ENCODE data around the gene ADGRV1.

ADGRV1 gene

DNA sequence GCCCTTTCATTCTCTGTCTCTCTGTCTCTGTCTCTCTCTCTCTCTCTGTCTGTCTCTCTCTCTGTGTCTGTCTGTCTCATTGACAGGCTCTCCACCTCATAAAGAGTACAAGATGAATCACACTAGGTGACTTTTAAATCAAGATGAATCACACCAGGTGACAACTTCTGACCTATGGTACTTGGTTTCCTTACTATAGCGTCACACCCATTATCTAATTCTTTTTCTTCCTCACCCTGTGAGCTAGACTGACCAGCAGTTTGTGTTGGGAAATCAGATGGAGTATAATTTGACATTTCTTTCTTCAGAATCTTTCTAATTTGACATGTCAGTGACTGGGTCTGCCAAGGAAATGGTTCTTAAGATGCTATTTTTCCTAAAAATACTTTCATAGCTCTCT, 591.6 kb downstream of the ADGRV1 start:
- peak; percentile 58 for FAIRE-seq
- DNase-seq (ENCODE audit: low spot score): peak; percentile 49

- no peak for DNase-seq (ENCODE audit: low spot score)
- FAIRE-seq: no peak
Measured at GRCh38 chr5:91150636-91151035, 592.0 kb downstream of the ADGRV1 start.

- no peak for FAIRE-seq
- peak; percentile 54 for DNase-seq (ENCODE audit: low spot score)
Measured at GRCh38 chr5:91151947-91152346, 593.4 kb downstream of the ADGRV1 start.

- DNase-seq (ENCODE audit: low spot score): no peak
- FAIRE-seq: no peak
Measured at GRCh38 chr5:91154338-91154737, 595.7 kb downstream of the ADGRV1 start.

- FAIRE-seq (no peak), DNase-seq (ENCODE audit: low spot score) (no peak)
Measured at GRCh38 chr5:91155274-91155673, 596.7 kb downstream of the ADGRV1 start.

DNA sequence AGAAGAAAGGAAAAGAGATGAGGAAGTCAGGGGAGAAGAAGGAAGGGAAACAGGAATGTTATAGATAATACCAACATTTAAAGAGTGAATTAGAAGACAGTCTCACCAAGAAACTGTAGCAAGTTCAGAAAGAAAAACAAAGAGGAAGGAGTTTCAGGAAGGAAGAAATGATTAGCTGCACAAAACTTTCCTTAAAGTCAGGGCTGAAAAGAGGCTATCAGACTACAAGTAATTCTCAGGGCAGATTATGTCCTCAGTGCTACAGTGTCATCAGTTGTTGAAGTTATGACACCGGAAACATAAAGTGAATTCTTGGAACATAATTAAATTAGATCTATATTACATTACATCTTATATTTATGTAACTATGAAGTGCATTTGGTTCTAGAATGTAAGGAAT, 597.6 kb downstream of the ADGRV1 start:
- DNase-seq (ENCODE audit: low spot score): no peak
- FAIRE-seq: no peak

GRCh38 chr5:91158011-91158410, 599.4 kb downstream of the ADGRV1 start:
- FAIRE-seq: no peak
- DNase-seq (ENCODE audit: low spot score): no peak

GRCh38 chr5:91159647-91160046, 601.0 kb downstream of the ADGRV1 start:
- DNase-seq (ENCODE audit: low spot score): no peak
- FAIRE-seq: no peak

DNA sequence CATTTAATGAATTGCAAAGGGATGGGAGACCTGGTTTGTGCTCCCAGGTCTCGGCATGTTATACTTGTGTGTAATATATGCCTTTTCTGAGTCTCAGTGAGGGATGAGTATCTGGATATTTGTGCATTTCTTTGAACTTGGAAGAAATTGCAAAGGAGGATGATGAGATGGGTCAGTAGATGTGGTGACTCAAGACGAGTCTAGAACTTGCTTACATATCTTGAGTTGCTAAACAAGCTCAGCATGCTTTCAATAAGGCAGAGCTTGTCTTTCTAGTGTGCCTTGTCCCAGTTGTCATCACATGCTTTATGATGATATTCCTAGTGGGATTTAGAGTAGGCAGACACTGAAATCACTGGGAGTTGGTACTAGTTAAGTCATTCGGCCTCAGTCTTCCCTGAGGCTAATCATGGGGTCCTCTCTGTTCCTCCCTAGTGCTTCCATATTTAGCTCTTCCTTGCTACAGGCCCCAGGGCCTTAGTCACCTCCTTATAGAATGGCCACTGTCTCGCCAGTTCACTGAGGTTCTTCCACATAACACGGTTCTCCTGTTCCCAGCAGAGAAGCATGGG, 602.2 kb downstream of the ADGRV1 start:
- DNase-seq (ENCODE audit: low spot score) (no peak), FAIRE-seq (no peak)

DNA sequence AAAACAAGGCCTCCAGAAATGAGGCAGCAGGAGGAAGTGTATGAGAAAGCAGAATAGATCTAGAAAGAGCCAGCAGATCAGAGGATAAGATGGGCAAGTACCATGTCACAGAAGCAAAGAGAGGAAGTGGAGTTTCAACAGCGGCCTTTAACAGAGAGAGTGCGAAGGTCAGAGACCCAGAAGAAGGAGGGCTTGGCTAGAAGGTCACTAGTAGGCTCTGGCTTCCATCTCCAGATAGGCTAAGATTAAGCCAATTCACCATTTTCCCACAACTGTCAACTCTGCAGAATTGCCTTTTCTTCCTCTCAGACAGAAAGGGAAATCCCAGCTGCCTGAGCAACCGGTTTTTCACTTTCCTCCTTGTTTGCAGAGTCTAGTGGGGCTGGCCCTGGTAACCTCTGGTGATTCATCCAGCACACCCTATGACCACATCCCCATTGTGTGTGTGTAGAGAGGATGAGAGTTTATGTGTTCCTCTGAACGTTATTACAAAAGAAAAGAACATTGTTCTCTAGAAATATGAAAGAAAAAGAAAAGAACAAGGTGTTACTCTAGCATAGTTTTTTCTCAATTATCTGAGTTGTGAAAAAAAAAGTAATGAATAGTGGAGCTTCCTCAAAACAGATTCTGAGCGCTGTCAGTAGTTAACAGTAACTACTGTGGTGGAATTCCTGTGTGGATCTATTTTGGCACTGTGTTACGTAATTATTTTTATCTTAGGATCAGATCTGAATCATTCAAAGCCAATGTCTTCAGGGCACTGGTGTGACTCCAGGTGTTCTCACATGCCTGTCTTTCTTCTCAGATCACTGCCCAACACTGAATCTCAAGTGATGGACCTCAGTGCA, 604.2 kb downstream of the ADGRV1 start:
- FAIRE-seq (peak; percentile 87), DNase-seq (ENCODE audit: low spot score) (peak; percentile 80)

- DNase-seq (ENCODE audit: low spot score): no peak
- no peak for FAIRE-seq
Measured at GRCh38 chr5:91164424-91164823, 605.8 kb downstream of the ADGRV1 start.

DNA sequence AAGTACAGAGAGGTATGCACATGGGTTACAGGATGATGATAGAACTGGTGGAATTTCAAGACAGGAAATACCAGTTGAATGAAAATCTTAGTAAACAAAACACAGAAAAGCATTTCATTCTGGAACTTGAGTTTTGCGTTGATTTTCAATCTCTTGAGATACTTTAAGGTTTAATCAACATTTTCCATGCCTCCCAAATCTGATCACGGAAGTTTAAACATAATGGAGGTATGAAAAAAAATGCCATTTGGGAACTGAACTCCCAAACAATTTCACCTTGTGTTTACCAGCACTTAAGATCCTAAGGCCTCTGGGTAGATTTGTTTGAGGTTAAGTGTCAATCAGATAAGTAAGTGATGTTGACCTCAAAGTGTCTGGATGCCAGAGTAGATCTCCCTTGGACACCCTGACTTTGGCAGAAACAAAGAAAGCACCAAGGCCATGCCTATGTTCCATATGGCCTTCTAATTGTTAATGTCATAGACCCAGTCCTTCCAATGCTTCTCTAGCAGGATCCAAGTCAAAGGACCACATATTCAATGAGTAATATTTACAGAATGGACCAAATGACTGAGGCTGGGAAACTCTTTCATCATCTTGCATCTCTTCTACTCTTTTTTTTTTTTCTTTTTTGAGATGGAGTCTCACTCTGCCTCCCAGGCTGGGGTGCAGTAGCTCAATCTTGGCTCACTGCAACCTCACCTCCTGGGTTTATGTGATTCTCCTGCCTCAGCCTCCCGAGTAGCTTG, 607.6 kb downstream of the ADGRV1 start:
- no peak for FAIRE-seq
- no peak for DNase-seq (ENCODE audit: low spot score)

- DNase-seq (ENCODE audit: low spot score): no peak
- FAIRE-seq: no peak
Measured at GRCh38 chr5:91168859-91169258, 610.3 kb downstream of the ADGRV1 start.

- FAIRE-seq (no peak), DNase-seq (ENCODE audit: low spot score) (no peak)
Measured at GRCh38 chr5:91170266-91170665, 611.7 kb downstream of the ADGRV1 start.

DNA sequence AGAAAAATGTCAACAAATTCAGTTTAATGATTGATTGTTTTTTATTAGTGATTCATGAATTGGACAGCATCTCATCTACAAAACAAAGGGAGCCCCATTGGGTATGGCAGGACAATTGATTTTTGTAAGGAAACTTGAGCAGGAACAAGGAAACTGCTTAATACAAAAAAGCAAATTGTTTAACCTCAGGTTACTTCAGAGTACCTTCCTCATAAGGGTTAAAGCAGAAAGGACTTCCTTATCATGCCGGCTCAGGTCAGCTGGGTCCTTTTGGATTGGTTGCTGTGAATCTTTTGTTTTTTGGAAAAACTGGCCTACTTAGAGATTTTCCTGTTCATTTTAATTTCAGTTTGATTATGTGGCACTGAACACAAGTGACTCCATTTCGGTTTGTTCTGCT, 612.7 kb downstream of the ADGRV1 start:
- DNase-seq (ENCODE audit: low spot score): no peak
- no peak for FAIRE-seq

DNA sequence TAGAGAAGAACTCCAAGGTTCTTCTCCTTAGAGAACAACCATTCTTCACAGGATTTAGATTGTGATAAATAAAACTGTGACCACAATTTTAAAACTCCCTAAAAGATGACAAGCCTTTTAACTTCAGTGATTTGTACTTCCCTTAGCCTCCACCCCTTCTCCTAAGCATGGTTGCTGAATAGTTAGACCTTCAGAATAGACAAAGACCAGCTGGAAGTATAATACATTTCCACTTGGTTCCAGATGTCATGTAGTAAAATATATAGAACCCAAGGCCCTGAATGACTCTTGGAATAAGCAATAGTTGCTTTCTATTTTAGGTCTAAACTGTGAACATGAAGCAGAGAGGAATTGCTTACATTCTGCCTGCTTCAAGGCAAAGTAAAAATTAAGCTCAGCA, 615.8 kb downstream of the ADGRV1 start:
- FAIRE-seq: no peak
- no peak for DNase-seq (ENCODE audit: low spot score)

GRCh38 chr5:91175708-91176107, 617.1 kb downstream of the ADGRV1 start:
- DNase-seq (ENCODE audit: low spot score): peak; percentile 7
- FAIRE-seq: peak; percentile 69

DNA sequence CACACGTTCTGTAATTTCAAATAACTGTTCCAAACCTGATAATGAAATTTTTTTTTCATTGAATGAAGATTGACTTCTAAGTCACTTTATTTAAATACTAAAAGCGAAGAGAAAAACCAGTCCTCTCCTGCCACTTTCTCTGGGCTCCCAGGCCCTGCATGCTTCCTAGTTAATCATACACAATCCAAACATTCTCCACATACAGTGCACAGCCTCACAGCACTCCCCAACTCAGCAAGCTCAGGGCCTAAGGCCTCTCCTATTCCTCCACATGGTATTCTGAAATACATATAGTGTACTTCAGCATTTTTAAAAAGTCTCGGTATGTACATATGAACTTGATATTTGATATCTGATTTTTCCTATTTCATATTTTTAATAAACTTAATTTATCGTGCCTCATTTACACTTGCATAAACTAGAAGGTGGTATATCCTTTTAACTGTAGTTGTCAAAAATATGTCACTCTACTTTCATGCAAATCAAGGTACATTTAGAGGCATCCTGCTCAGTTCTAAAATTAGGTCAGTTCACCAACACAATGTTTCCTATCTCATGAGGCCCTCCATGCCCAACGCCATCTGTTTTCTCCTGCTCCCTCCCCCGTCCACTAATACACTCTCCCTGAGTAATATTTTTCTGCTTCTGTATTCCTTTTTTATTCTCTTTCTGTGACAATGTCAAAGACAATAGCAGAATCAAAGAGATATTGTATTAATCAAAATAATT, 617.9 kb downstream of the ADGRV1 start:
- peak; percentile 13 for DNase-seq (ENCODE audit: low spot score)
- peak; percentile 77 for FAIRE-seq

DNA sequence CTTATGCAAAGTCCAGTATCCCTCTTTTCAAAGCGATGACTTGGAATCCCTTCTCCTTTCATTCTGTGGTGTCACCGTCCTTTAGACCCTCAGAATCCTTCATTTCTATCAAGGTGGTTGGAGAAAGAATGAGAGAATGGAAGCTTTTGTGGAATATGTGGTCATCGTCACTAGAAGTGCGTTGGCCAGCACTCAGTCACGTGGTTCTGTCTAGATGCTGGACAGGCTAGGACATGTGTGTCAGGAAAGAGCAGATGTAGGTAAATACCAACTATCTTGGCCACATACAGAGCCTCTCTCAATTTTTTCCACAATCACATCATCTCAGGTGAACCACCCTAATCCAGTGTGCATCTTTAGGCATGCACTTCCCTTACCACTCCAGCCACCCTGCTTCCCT, 618.5 kb downstream of the ADGRV1 start:
- DNase-seq (ENCODE audit: low spot score): no peak

DNA sequence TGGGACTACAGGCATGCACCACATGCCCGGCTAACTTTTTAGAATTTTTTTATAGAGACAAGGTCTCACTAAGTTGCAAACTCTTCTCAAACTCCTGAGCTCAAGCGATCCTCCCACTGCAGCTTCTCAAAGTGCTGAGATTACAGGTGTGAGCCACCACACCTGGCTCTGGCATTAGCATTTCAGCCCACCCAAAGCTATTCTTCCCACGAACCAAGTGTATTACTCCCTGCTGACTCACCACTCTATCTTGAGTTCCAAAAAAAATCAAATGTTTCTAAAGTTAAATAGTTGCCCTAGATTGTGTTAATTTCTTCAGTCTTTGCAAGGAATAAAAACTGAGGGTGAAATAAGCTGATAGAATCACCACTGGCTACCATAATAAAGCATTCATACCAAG, 619.0 kb downstream of the ADGRV1 start:
- no peak for DNase-seq (ENCODE audit: low spot score)
- FAIRE-seq: no peak

More for the DNA sequence above, 618.5 kb downstream of the ADGRV1 start:
- FAIRE-seq: no peak

- FAIRE-seq (no peak), DNase-seq (ENCODE audit: low spot score) (no peak)
Measured at GRCh38 chr5:91178461-91178860, 619.9 kb downstream of the ADGRV1 start.

- DNase-seq (ENCODE audit: low spot score): no peak
Measured at GRCh38 chr5:91179018-91179417, 620.4 kb downstream of the ADGRV1 start.

More at GRCh38 chr5:91179018-91179417, 620.4 kb downstream of the ADGRV1 start:
- no peak for FAIRE-seq

Measured in RCC 7860 (cell line).